K562 (cell line): Measurements from ENCODE around the gene TBX10. TPM values are rescaled to one million over a fixed set of nuclear protein-coding genes. Genes with fewer than 3 reads are reported as not detected.

Experiments used
- ATF3 ChIP-seq, 2 experiments: fragments of 450-650 bp in 1 of 2; sonication (generic) in 1 of 2; formaldehyde crosslinking in 1 of 2; IDR thresholded peaks in 1 of 2; conservative IDR thresholded peaks in 1 of 2; 2 replicates each; pipeline versions ENCODE4 v1.6.1 to v1.8.1; 2016 to 2023; ENCODE audit warnings: mild to moderate bottlenecking in 2 of 2, moderate library complexity in 2 of 2, inconsistent platforms in 1 of 2, missing genetic modification reagents in 1 of 2
- CTBP1 ChIP-seq: fragments of 450-650 bp; IDR thresholded peaks from 2 replicates; pipeline ENCODE4 v1.6.1; 2016; ENCODE audit warnings: borderline replicate concordance
- HDAC2 ChIP-seq: fragments of 450-650 bp; IDR thresholded peaks from 2 replicates; pipeline ENCODE4 v1.6.1; 2016; ENCODE audit warnings: mild to moderate bottlenecking
- MYC ChIP-seq, 2 experiments: fragments of 250-450 bp in 1 of 2; sonication (Bioruptor Pico) in 1 of 2; IDR thresholded peaks; 2 replicates each; pipeline versions ENCODE4 v1.5.1 to v1.6.1; 2012 to 2021; ENCODE audit warnings: low read depth in 2 of 2, borderline replicate concordance in 1 of 2, improper control_type of control experiment in 1 of 2, low read length in 1 of 2, mild to moderate bottlenecking in 1 of 2, moderate library complexity in 1 of 2
- NR2F6 ChIP-seq: fragments of 450-650 bp; formaldehyde crosslinking; IDR thresholded peaks from 2 replicates; pipeline ENCODE4 v1.4.0; 2020; ENCODE audit warnings: mild to moderate bottlenecking
- PURB ChIP-seq: sonication (generic); formaldehyde crosslinking; IDR thresholded peaks from 2 replicates; pipeline ENCODE4 v1.9.0; 2021; ENCODE audit warnings: low read depth, mild to moderate bottlenecking, missing genetic modification reagents
- RBM25 ChIP-seq: fragments of 200-400 bp; formaldehyde crosslinking; IDR thresholded peaks from 2 replicates; pipeline ENCODE4 v1.6.1; 2018; ENCODE audit warnings: low read length, low read depth, moderate library complexity; ENCODE audit not compliant: severe bottlenecking
- RBM39 ChIP-seq: fragments of 200-400 bp; formaldehyde crosslinking; optimal IDR thresholded peaks from 2 replicates; pipeline ENCODE3; 2018; ENCODE audit warnings: low read depth, low read length
- RCOR1 ChIP-seq, 2 experiments: IDR thresholded peaks; 2 replicates each; pipeline ENCODE4 v1.6.1; 2012; ENCODE audit warnings: low read depth in 2 of 2, low read length in 2 of 2, borderline replicate concordance in 1 of 2, improper control_type of control experiment in 1 of 2
- SIX5 ChIP-seq, 2 experiments: IDR thresholded peaks; 2 replicates each; pipeline ENCODE4 v1.6.1; 2011; ENCODE audit warnings: low read length in 2 of 2, borderline replicate concordance in 1 of 2, low read depth in 1 of 2, mild to moderate bottlenecking in 1 of 2, moderate library complexity in 1 of 2; ENCODE audit not compliant: insufficient read depth in 1 of 2
- SMAD3 ChIP-seq: fragments of 450-650 bp; formaldehyde crosslinking; conservative IDR thresholded peaks from 2 replicates; pipeline ENCODE4 v1.4.0; 2020; ENCODE audit warnings: mild to moderate bottlenecking
- ZFP36 ChIP-seq: fragments of 150-350 bp; IDR thresholded peaks from 2 replicates; pipeline ENCODE4 v1.6.1; 2018; ENCODE audit warnings: low read length, low read depth; ENCODE audit not compliant: partially characterized antibody
- ZNF174 ChIP-seq: fragments of 250-450 bp; sonication (Bioruptor Pico); IDR thresholded peaks from 2 replicates; pipeline ENCODE4 v1.4.0; 2020; ENCODE audit warnings: mild to moderate bottlenecking
- ZNF436 ChIP-seq: fragments of 250-450, 450-650 bp; sonication (Bioruptor Pico); formaldehyde crosslinking; IDR thresholded peaks from 2 replicates; pipeline ENCODE4 v1.7.0; 2020; ENCODE audit warnings: mild to moderate bottlenecking
- polyA plus RNA-seq, 8 experiments: library from polyadenylated mRNA; depleted of rRNA in 4 of 8; stranded (reverse) in 5 of 8; unstranded in 3 of 8; fragments of >200 nt; fragmentation: Nextera tagmentation in 2 of 8; fragmentation: Illumina TruSeq in 1 of 8; extraction: Ambion mirVana in 2 of 8; extraction: Trizol in 1 of 8; gene quantifications; 2 replicates each; pipeline versions ENCODE4 v1.2.1 to v1.2.3, GENCODE V29; 2011 to 2014; ENCODE audit warnings: inconsistent platforms in 1 of 8, missing spikeins in 1 of 8
- total RNA-seq, 7 experiments: library from RNA; depleted of rRNA in 6 of 7; stranded (reverse); fragments of >200 nt in 6 of 7; fragmentation: Illumina TruSeq in 2 of 7; extraction: Trizol in 2 of 7; gene quantifications; 2 replicates each; pipeline versions ENCODE4 v1.2.1 to v1.2.3, GENCODE V29; 2011 to 2021; ENCODE audit warnings: low replicate concordance in 1 of 7
- TF ChIP-seq, protein P1 (sequence below), 2 experiments: fragments of 450-650 bp; IDR thresholded peaks; 2 replicates each; pipeline ENCODE4 v1.6.1; 2018; ENCODE audit warnings: mild to moderate bottlenecking in 2 of 2, low read depth in 1 of 2; ENCODE audit not compliant: partially characterized antibody in 2 of 2

The TBX10 gene
- total and polyA plus RNA-seq, 9 of the 15 experiments (the other 6 are each of a cell fraction or from before 2014, with no cell fraction given) = not detected

DNA sequence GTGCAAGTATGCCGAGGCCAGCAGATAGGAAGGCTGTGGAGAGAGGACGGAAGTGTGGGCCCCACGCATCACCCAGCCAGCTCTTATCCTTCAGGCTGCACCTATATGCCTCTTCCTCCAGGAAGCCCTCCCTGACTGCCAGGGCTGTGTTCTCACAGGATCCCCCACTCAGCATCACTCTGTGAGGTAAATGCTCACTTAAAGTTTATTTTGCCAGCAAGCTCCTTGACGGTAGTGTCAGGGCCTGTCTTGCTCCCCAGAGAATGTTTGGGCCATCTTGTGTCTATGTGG is 4.4 kb downstream of the TBX10 start (continued):
- TF ChIP-seq MYC (IDR thresholded peaks at IDR 0.05; ENCODE audit: low read depth, low read length) (no peak), MYC (CRISPR knock-in tag; IDR thresholded peaks at IDR 0.05; ENCODE audit: borderline replicate concordance, low read depth) (no peak), RCOR1 (IDR thresholded peaks at IDR 0.05; ENCODE audit: borderline replicate concordance in 1 of 2, low read depth in 2 of 2, low read length in 2 of 2) (peak in 1 of 2 experiments; percentile 40; a peak in 1 of 4 replicates), CTBP1 (no peak), ZNF174 (CRISPR knock-in tag) (no peak), ATF3 (IDR thresholded peaks at IDR 0.05) (no peak), ATF3 (CRISPR knock-in tag; conservative IDR thresholded peaks at IDR 0.05) (no peak), RBM25 (peak; percentile 93), PURB (no peak), RBM39 (no peak), SIX5 (IDR thresholded peaks at IDR 0.05; ENCODE audit: borderline replicate concordance in 1 of 2, insufficient read depth in 1 of 2, low read depth in 1 of 2, low read length in 2 of 2) (no peak), ZNF436 (CRISPR knock-in tag) (peak; percentile 90), NR2F6 (CRISPR knock-in tag) (no peak), ZFP36 (peak; percentile 99), HDAC2 (0 out of 2 replicates have a peak, but pooled peaks have one; percentile 36), SMAD3 (CRISPR knock-in tag) (no peak)
- TF ChIP-seq, protein P1, sequence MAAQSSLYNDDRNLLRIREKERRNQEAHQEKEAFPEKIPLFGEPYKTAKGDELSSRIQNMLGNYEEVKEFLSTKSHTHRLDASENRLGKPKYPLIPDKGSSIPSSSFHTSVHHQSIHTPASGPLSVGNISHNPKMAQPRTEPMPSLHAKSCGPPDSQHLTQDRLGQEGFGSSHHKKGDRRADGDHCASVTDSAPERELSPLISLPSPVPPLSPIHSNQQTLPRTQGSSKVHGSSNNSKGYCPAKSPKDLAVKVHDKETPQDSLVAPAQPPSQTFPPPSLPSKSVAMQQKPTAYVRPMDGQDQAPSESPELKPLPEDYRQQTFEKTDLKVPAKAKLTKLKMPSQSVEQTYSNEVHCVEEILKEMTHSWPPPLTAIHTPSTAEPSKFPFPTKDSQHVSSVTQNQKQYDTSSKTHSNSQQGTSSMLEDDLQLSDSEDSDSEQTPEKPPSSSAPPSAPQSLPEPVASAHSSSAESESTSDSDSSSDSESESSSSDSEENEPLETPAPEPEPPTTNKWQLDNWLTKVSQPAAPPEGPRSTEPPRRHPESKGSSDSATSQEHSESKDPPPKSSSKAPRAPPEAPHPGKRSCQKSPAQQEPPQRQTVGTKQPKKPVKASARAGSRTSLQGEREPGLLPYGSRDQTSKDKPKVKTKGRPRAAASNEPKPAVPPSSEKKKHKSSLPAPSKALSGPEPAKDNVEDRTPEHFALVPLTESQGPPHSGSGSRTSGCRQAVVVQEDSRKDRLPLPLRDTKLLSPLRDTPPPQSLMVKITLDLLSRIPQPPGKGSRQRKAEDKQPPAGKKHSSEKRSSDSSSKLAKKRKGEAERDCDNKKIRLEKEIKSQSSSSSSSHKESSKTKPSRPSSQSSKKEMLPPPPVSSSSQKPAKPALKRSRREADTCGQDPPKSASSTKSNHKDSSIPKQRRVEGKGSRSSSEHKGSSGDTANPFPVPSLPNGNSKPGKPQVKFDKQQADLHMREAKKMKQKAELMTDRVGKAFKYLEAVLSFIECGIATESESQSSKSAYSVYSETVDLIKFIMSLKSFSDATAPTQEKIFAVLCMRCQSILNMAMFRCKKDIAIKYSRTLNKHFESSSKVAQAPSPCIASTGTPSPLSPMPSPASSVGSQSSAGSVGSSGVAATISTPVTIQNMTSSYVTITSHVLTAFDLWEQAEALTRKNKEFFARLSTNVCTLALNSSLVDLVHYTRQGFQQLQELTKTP (IDR thresholded peaks at IDR 0.05; ENCODE audit: low read depth in 1 of 2, partially characterized antibody in 2 of 2) = no peak
